ENCODE results near the gene LCLAT1.

DNA sequence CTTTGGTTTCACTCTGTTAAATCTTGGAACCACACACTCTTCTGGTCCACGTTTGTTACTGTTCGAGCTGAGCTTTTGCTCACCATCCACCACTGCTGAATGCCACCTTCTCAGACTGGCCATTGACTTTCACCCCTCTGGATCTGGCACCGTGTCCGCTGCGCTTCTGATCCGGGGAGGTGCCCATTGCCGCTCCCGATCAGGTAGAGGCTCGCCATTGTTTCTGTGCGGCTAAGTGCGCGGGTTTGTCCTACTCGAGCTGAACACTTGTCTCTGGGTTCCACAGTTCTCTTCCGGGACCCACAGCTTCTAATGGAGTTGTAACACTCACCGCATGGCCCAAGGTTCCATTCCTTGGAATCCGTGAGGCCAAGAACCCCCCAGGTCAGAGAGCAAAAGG, 72.8 kb downstream of the LCLAT1 start:
- TF ChIP-seq POLR2AphosphoS5 (IDR thresholded peaks at IDR 0.05; ENCODE audit: borderline replicate concordance, low read depth, low read length) (no peak), EZH2 (IDR thresholded peaks at IDR 0.05) (no peak)

Measured in SK-N-MC (cell line).